ENCODE data around the gene TMEM30B. TPM values are rescaled to one million over a fixed set of nuclear protein-coding genes. Genes with fewer than 3 reads are reported as not detected.

Gene TMEM30B
- total and polyA plus RNA-seq, 8 donors: 11.2 to 52.2 (median 16.6) TPM

DNA sequence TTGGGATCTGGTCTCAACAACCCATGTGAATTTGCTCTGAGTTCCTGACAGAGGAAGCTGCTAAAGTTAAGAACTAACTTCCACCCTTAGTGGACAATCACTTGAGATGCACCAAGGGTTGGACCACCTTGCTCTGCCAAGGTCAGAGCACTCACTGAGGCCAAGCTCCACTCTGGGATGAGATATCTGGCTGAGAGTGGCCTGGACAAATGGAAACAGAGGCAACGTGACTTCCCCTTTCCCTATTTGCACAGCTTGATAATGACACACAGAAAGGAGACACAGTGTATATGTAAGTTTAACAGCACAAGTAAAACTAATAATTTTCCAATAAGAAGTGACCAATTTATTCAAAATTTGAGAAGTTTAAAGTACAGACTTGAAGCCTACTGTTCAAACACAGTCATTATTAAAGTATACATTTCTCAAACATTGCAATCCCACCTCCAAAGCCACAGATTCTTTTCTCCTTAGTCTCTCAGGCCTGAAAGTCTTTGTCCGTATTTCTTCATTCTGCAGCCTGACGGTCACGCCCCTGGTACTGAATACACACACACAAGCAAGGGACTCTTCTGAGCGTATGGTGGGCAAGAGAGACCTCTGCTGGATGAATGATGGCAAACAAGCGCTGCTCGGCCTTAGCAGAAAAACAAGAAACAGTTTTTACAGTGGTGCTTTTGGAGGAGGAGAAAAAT lies 28.6 kb downstream of the TMEM30B start:
- Histone ChIP-seq H3K4me3 (no peak overlapping the region), H3K4me1 (peaks cover 0 to 9% (median 2%) of the 10 kb centered on the region in 4 donors), H3K36me3 (no peaks in the 10 kb centered on the region), H3K27ac (no peak overlapping the region), H3K27me3 (peaks cover 0 to 3% (median 0%) of the 10 kb centered on the region in 3 donors), H3K9me3 (no peaks in the 10 kb centered on the region)
- TF ChIP-seq, protein P1, sequence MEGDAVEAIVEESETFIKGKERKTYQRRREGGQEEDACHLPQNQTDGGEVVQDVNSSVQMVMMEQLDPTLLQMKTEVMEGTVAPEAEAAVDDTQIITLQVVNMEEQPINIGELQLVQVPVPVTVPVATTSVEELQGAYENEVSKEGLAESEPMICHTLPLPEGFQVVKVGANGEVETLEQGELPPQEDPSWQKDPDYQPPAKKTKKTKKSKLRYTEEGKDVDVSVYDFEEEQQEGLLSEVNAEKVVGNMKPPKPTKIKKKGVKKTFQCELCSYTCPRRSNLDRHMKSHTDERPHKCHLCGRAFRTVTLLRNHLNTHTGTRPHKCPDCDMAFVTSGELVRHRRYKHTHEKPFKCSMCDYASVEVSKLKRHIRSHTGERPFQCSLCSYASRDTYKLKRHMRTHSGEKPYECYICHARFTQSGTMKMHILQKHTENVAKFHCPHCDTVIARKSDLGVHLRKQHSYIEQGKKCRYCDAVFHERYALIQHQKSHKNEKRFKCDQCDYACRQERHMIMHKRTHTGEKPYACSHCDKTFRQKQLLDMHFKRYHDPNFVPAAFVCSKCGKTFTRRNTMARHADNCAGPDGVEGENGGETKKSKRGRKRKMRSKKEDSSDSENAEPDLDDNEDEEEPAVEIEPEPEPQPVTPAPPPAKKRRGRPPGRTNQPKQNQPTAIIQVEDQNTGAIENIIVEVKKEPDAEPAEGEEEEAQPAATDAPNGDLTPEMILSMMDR (IDR thresholded peaks at IDR 0.05): peak in 5 of 7 experiments; percentile 61 to 82 (median 69)
- peak in 1 of 3 donors; percentile 39 for TF ChIP-seq POLR2AphosphoS5 (IDR thresholded peaks at IDR 0.05)
- no peak for TF ChIP-seq POLR2A (IDR thresholded peaks at IDR 0.05)
- TF ChIP-seq EP300 (IDR thresholded peaks at IDR 0.05): no peak
- peak; percentile 69 to 95 for DNase-seq
- WGBS, 5 donors: 5 to 10% (median 7%) methylated on average over 7 of the region's 7 CpGs
- intact Hi-C loops (cut with DNase I; ENCODE audit: low total_unique reads): loop anchor here (5.0 kb wide), 1 partner anchor 630 kb away; no protein-coding TSS in a partner anchor

- no peak overlapping the region for H3K27ac ChIP-seq
- TF ChIP-seq POLR2A (IDR thresholded peaks at IDR 0.05) (no peak), EP300 (IDR thresholded peaks at IDR 0.05) (no peak), POLR2AphosphoS5 (IDR thresholded peaks at IDR 0.05) (no peak)
- TF ChIP-seq, protein P1 (IDR thresholded peaks at IDR 0.05): no peak
- DNase-seq: no peak
- intact Hi-C loops (cut with DNase I; ENCODE audit: low total_unique reads): loop anchor here (5.0 kb wide), 1 partner anchor 628 kb away; no protein-coding TSS in a partner anchor
- peaks cover 0 to 9% (median 2%) of the 10 kb centered on the region in 4 donors for H3K4me1 ChIP-seq
- 88 to 93% (median 91%) methylated on average over 9 of the region's 9 CpGs for WGBS, 5 donors
- no peaks in the 10 kb centered on the region for H3K36me3 ChIP-seq
- H3K27me3 ChIP-seq: peaks cover 0 to 3% (median 0%) of the 10 kb centered on the region in 3 donors
- no peak overlapping the region for H3K4me3 ChIP-seq
- H3K9me3 ChIP-seq: no peaks in the 10 kb centered on the region
Measured at GRCh38 chr14:61250063-61250462, 31.1 kb downstream of the TMEM30B start.

- H3K4me1 ChIP-seq: peaks cover 0 to 6% (median 2%) of the 10 kb centered on the region in 4 donors
- TF ChIP-seq POLR2A (IDR thresholded peaks at IDR 0.05) (no peak), POLR2AphosphoS5 (IDR thresholded peaks at IDR 0.05) (no peak), EP300 (IDR thresholded peaks at IDR 0.05) (no peak)
- TF ChIP-seq, protein P1 (IDR thresholded peaks at IDR 0.05): no peak
- no peaks in the 10 kb centered on the region for H3K27me3 ChIP-seq
- no peaks in the 10 kb centered on the region for H3K9me3 ChIP-seq
- no peak overlapping the region for H3K27ac ChIP-seq
- WGBS, 5 donors: 34 to 56% (median 42%) methylated on average over 1 of the region's 1 CpG
- DNase-seq: no peak
- intact Hi-C loops (cut with DNase I; ENCODE audit: low total_unique reads): no loop called here
- H3K36me3 ChIP-seq: no peaks in the 10 kb centered on the region
- H3K4me3 ChIP-seq: no peak overlapping the region
Measured at GRCh38 chr14:61247935-61248334, 33.2 kb downstream of the TMEM30B start.

- 77 to 88% (median 82%) methylated on average over 4 of the region's 4 CpGs for WGBS, 5 donors
- peaks cover 0 to 1% (median 0%) of the 10 kb centered on the region in 4 donors for H3K9me3 ChIP-seq
- H3K36me3 ChIP-seq: no peaks in the 10 kb centered on the region
- H3K4me3 ChIP-seq: no peak overlapping the region
- H3K27ac ChIP-seq: no peak overlapping the region
- DNase-seq: no peak
- no peaks in the 10 kb centered on the region for H3K4me1 ChIP-seq
- intact Hi-C loops (cut with DNase I; ENCODE audit: low total_unique reads): no loop called here
- TF ChIP-seq EP300 (IDR thresholded peaks at IDR 0.05) (no peak), POLR2AphosphoS5 (IDR thresholded peaks at IDR 0.05) (no peak), POLR2A (IDR thresholded peaks at IDR 0.05) (no peak)
- TF ChIP-seq, protein P1 (IDR thresholded peaks at IDR 0.05): no peak
- H3K27me3 ChIP-seq: no peaks in the 10 kb centered on the region
Measured at GRCh38 chr14:61246721-61247120, 34.4 kb downstream of the TMEM30B start.
